ENCODE results near the gene LRCH4.
A peak's percentile ranks its signal among the peaks of the same experiment; 100 is the strongest.

The LRCH4 gene

GRCh38 chr7:100583132-100584053 is 2.5 kb downstream of the LRCH4 start:
- peaks cover 33% of the 10 kb centered on the region for H3K79me2 ChIP-seq (ENCODE audit: control insufficient read depth, low read length)
- TF ChIP-seq EZH2phosphoT487 (IDR thresholded peaks at IDR 0.05; ENCODE audit: borderline replicate concordance, low read length) (no peak), CTCF (IDR thresholded peaks at IDR 0.05; ENCODE audit: low read depth, low read length, poor library complexity, severe bottlenecking) (no peak)
- H3K4me3 ChIP-seq (ENCODE audit: low read length) = peak overlapping the region; percentile 78
- H3F3A ChIP-seq (ENCODE audit: control insufficient read depth, insufficient read depth) = peaks cover 18% of the 10 kb centered on the region
- peaks cover 5% of the 10 kb centered on the region; the same call in 1 of the 2 replicates for H4K20me1 ChIP-seq (ENCODE audit: control insufficient read depth, insufficient read depth, low read depth, low read length)
- H3K27me3 ChIP-seq (ENCODE audit: control insufficient read depth, low read length) = no peaks in the 10 kb centered on the region
- H3K36me3 ChIP-seq (ENCODE audit: control insufficient read depth, low read length) = peaks cover 52% of the 10 kb centered on the region
- H3K4me2 ChIP-seq (ENCODE audit: low read length) = peak overlapping the region; percentile 87
- no peaks in the 10 kb centered on the region for H3K9me2 ChIP-seq (replicated peaks; ENCODE audit: control insufficient read depth, low read length)
- H3K9me3 ChIP-seq (ENCODE audit: control insufficient read depth, insufficient read depth, low read length) = no peaks in the 10 kb centered on the region
- H3K4me1 ChIP-seq (ENCODE audit: control insufficient read depth, low read length) = peaks cover 36% of the 10 kb centered on the region
- peak overlapping the region; percentile 93 for H3K27ac ChIP-seq (ENCODE audit: low read depth, low read length)

- H3K27ac ChIP-seq (ENCODE audit: low read depth, low read length) = peak overlapping the region; percentile 93
- no peaks in the 10 kb centered on the region for H3K9me2 ChIP-seq (replicated peaks; ENCODE audit: control insufficient read depth, low read length)
- peaks cover 18% of the 10 kb centered on the region for H3F3A ChIP-seq (ENCODE audit: control insufficient read depth, insufficient read depth)
- peaks cover 33% of the 10 kb centered on the region for H3K79me2 ChIP-seq (ENCODE audit: control insufficient read depth, low read length)
- peaks cover 5% of the 10 kb centered on the region; the same call in 1 of the 2 replicates for H4K20me1 ChIP-seq (ENCODE audit: control insufficient read depth, insufficient read depth, low read depth, low read length)
- TF ChIP-seq CTCF (IDR thresholded peaks at IDR 0.05; ENCODE audit: low read depth, low read length, poor library complexity, severe bottlenecking) (no peak), EZH2phosphoT487 (IDR thresholded peaks at IDR 0.05; ENCODE audit: borderline replicate concordance, low read length) (no peak)
- H3K36me3 ChIP-seq (ENCODE audit: control insufficient read depth, low read length) = peaks cover 59% of the 10 kb centered on the region
- peak overlapping the region; percentile 87 for H3K4me2 ChIP-seq (ENCODE audit: low read length)
- H3K4me3 ChIP-seq (ENCODE audit: low read length) = peak overlapping the region; percentile 78
- H3K27me3 ChIP-seq (ENCODE audit: control insufficient read depth, low read length) = no peaks in the 10 kb centered on the region
- H3K9me3 ChIP-seq (ENCODE audit: control insufficient read depth, insufficient read depth, low read length) = no peaks in the 10 kb centered on the region
- H3K4me1 ChIP-seq (ENCODE audit: control insufficient read depth, low read length) = peaks cover 36% of the 10 kb centered on the region
Measured at GRCh38 chr7:100582650-100583049, 3.3 kb downstream of the LRCH4 start.

GRCh38 chr7:100582041-100582579 is 3.8 kb downstream of the LRCH4 start:
- Histone ChIP-seq H3K36me3 (ENCODE audit: control insufficient read depth, low read length) (peaks cover 65% of the 10 kb centered on the region), H3K4me3 (ENCODE audit: low read length) (no peak overlapping the region), H3K27me3 (ENCODE audit: control insufficient read depth, low read length) (no peaks in the 10 kb centered on the region), H3K4me2 (ENCODE audit: low read length) (no peak overlapping the region), H3K4me1 (ENCODE audit: control insufficient read depth, low read length) (peaks cover 34% of the 10 kb centered on the region), H3K9me3 (ENCODE audit: control insufficient read depth, insufficient read depth, low read length) (no peaks in the 10 kb centered on the region), H3K9me2 (replicated peaks; ENCODE audit: control insufficient read depth, low read length) (no peaks in the 10 kb centered on the region), H4K20me1 (ENCODE audit: control insufficient read depth, insufficient read depth, low read depth, low read length) (peaks cover 5% of the 10 kb centered on the region; the same call in 1 of the 2 replicates), H3K27ac (ENCODE audit: low read depth, low read length) (no peak overlapping the region), H3K79me2 (ENCODE audit: control insufficient read depth, low read length) (peaks cover 33% of the 10 kb centered on the region), H3F3A (ENCODE audit: control insufficient read depth, insufficient read depth) (peaks cover 18% of the 10 kb centered on the region)
- TF ChIP-seq EZH2phosphoT487 (IDR thresholded peaks at IDR 0.05; ENCODE audit: borderline replicate concordance, low read length) = no peak
- TF ChIP-seq CTCF (IDR thresholded peaks at IDR 0.05; ENCODE audit: low read depth, low read length, poor library complexity, severe bottlenecking) = no peak
